Right lobe of liver (tissue), 6 donors: ENCODE data around the gene GREM1. TPM values are rescaled to one million over a fixed set of nuclear protein-coding genes. Genes with fewer than 3 reads are reported as not detected.

Experiments
- ATAC-seq, 4 donors: fragments of 200-7000 bp; cut with Tn5 transposase; one replicate each; pipeline ENCODE4 v1.9.1; 2020; ENCODE audit warnings: mild to moderate bottlenecking in 4 of 4, moderate library complexity in 4 of 4
- DNase-seq, 3 donors: peaks; one replicate each; pipeline ENCODE4 v3.0.0-alpha.2; 2020
- H3K27ac ChIP-seq, 3 donors: fragments of 200-600 bp; one replicate each; pipeline ENCODE4 v1.8.0; 2022
- H3K27me3 ChIP-seq, 2 donors: fragments of 200-600 bp; one replicate each; pipeline ENCODE4 v1.8.0; 2022
- H3K36me3 ChIP-seq, 4 donors: fragments of 200-600 bp; sonication (generic) in 1 of 4; one replicate each; pipeline versions ENCODE4 v1.5.1 to v1.8.0; 2017 to 2022; ENCODE audit warnings: control low read depth in 1 of 4
- H3K4me1 ChIP-seq, 4 donors: fragments of 200-600 bp; sonication (generic) in 1 of 4; one replicate each; pipeline versions ENCODE4 v1.5.1 to v1.8.0; 2017 to 2022; ENCODE audit warnings: control low read depth in 1 of 4
- H3K4me3 ChIP-seq, 3 donors: fragments of 200-600 bp; one replicate each; pipeline ENCODE4 v1.8.0; 2022
- H3K9me3 ChIP-seq, 4 donors: fragments of 200-600 bp; sonication (generic) in 1 of 4; one replicate each; pipeline versions ENCODE4 v1.5.1 to v1.8.0; 2017 to 2022; ENCODE audit warnings: control low read depth in 1 of 4
- POLR2A ChIP-seq: fragments of 450-650 bp; IDR thresholded peaks from one replicate; pipeline ENCODE4 v1.6.1; 2017; ENCODE audit warnings: antibody characterized with exemption, mild to moderate bottlenecking
- WGBS: methylation state at CpG from one replicate; pipeline ENCODE4 v1.1.6; 2018; ENCODE audit warnings: low coverage, low lambda C conversion rate; ENCODE audit not compliant: insufficient coverage; ENCODE audit errors: missing lambda C conversion rate; 5-methylcytosine and 5-hydroxymethylcytosine counted together
- intact Hi-C, 2 donors: fragments of 100-400 bp; cut with DNase I; formaldehyde crosslinking; loops; one replicate each; pipeline versions ENCODE4 v1.11.2 to v1.14.1; 2022
- total RNA-seq, 6 experiments: library from RNA; depleted of rRNA in 2 of 6; stranded (reverse); fragments of >200 nt in 2 of 6; fragmentation: NEBNext Ultra II Directional in 3 of 6; extraction: Animal tissue kit (Norgen Biotek cat#: 25700) in 3 of 6; gene quantifications; one replicate each; pipeline versions ENCODE4 v1.1.0 to v1.2.4, GENCODE V29; 2016 to 2023
- TF ChIP-seq, protein P1 (sequence below), 4 donors: fragments of 200-600 bp in 3 of 4; fragments of 450-650 bp in 1 of 4; IDR thresholded peaks; one replicate each; pipeline versions ENCODE4 v1.5.1 to v1.8.0; 2016 to 2022; ENCODE audit warnings: antibody characterized with exemption in 4 of 4, mild to moderate bottlenecking in 2 of 4
- donor health status: DM: no; HTN: yes; CAD: no.
- donor health status: DM: no; HTN: no; CAD: no.
- donor health status: DM: no; HTN: no; CAD: no.
- donor health status: DM: no; HTN: yes; CAD: no.
- donor health status: DM: no; HTN: yes; CAD: no.

Gene GREM1
- total RNA-seq, 6 experiments from 2014 or later: 0.16 to 2.4 (median 0.37) TPM; not detected in 1

DNA sequence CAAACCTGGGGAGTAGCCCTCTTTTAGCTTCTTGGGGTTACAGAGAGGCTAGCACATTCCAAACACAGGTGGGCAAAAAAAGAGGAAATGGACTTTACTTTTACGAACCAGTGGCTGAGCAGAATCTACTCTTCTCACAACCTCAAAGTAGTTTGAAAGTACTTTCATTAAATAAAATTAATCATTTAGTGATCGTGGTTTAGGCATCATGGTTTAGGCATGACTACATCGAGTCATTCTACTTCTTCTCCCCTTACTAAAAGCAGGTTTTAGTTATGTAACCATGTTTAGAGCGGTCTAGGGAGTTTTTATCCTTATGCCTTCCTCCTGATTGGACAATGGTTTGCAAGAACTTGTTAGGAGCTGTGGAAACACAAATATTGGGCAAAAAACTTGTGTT is 2.5 kb upstream of the GREM1 start:
- Histone ChIP-seq H3K36me3 (no peaks in the 10 kb centered on the region), H3K4me1 (peaks cover 0 to 19% (median 4%) of the 10 kb centered on the region in 4 donors), H3K27ac (no peak overlapping the region), H3K4me3 (no peak overlapping the region), H3K27me3 (peaks cover 0 to 16% of the 10 kb centered on the region in 2 donors), H3K9me3 (no peaks in the 10 kb centered on the region)
- ATAC-seq (no peak), DNase-seq (no peak)
- TF ChIP-seq POLR2A: no peak
- TF ChIP-seq, protein P1, sequence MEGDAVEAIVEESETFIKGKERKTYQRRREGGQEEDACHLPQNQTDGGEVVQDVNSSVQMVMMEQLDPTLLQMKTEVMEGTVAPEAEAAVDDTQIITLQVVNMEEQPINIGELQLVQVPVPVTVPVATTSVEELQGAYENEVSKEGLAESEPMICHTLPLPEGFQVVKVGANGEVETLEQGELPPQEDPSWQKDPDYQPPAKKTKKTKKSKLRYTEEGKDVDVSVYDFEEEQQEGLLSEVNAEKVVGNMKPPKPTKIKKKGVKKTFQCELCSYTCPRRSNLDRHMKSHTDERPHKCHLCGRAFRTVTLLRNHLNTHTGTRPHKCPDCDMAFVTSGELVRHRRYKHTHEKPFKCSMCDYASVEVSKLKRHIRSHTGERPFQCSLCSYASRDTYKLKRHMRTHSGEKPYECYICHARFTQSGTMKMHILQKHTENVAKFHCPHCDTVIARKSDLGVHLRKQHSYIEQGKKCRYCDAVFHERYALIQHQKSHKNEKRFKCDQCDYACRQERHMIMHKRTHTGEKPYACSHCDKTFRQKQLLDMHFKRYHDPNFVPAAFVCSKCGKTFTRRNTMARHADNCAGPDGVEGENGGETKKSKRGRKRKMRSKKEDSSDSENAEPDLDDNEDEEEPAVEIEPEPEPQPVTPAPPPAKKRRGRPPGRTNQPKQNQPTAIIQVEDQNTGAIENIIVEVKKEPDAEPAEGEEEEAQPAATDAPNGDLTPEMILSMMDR (IDR thresholded peaks at IDR 0.05): no peak
- intact Hi-C loops: no loop called here
- 60% methylated on average over 4 of the region's 4 CpGs for WGBS

DNA sequence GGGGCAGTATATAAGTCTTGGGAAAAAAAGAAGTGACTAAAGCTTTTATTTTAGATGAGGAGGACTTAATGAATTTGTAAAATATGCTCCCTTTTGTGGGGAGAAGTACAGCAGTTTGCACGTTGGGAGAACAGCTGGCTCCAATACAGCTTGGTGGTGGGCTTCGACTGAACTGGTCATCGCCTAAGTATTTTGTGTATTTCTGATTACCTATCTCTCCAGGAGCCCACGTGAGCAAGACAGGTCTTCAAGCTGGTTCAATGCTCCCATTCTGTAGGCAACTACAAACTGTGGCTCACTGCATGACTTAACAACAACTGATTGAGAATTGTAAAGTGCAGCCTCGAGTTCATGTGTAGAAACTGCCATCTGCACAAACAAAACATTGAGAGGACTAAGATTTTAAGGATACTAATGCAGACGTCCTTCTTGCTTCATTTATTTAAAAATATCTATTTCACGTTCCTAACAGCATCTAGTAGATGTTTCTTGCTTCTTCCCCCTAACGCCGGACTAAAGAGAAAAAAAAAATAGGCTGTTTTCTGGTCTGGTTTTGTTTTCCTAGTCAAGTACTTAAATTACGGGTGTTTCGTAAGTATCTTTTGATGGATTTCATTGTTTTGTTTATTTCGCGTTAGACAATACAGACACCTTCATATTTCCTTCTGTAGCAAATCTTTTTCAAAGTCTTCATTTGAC is 1.4 kb upstream of the GREM1 start:
- ATAC-seq (no peak), DNase-seq (no peak)
- peaks cover 0 to 19% (median 4%) of the 10 kb centered on the region in 4 donors for H3K4me1 ChIP-seq
- H3K9me3 ChIP-seq: no peaks in the 10 kb centered on the region
- no peak overlapping the region for H3K27ac ChIP-seq
- no peak overlapping the region for H3K4me3 ChIP-seq
- intact Hi-C loops: no loop called here
- H3K27me3 ChIP-seq: peaks cover 0 to 16% of the 10 kb centered on the region in 2 donors
- TF ChIP-seq, protein P1 (IDR thresholded peaks at IDR 0.05): no peak
- TF ChIP-seq POLR2A: no peak
- no peaks in the 10 kb centered on the region for H3K36me3 ChIP-seq
- WGBS: 41% methylated on average over 13 of the region's 13 CpGs

DNA sequence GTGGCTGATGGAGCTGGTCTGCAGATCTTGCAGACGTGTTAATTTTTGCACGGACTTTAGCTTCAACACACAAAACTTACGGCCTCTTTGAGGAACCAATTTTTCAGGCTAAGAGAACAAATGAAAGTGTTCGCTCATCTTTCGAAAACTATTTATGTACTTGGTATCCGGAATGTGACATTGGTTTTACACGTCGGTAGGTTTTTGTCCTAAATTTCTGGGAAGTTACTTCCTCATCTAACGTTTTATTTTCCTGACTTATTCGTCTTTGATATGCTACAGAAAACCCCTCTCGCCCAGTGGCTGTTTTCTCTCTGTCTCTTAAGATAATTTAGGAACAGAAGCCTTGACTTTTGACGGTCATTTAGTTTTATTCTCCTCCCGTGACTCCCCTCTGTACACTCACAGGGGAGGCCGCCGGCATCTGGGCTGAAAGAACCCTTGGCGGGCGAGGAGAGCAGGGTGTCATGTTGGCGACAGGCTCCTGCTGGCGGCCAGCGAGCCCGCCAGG is 834 bp upstream of the GREM1 start:
- Histone ChIP-seq H3K4me1 (peaks cover 0 to 19% (median 4%) of the 10 kb centered on the region in 4 donors), H3K36me3 (no peaks in the 10 kb centered on the region), H3K4me3 (peak overlapping the region in 2 of 3 donors; percentile 48 to 51), H3K27me3 (peaks cover 0 to 16% of the 10 kb centered on the region in 2 donors), H3K27ac (no peak overlapping the region), H3K9me3 (no peaks in the 10 kb centered on the region)
- no peak for ATAC-seq
- TF ChIP-seq, protein P1 (IDR thresholded peaks at IDR 0.05): no peak
- WGBS: 20% methylated on average over 16 of the region's 21 CpGs
- no peak for DNase-seq
- intact Hi-C loops: no loop called here

- H3K27me3 ChIP-seq: peaks cover 0 to 16% of the 10 kb centered on the region in 2 donors
- no peaks in the 10 kb centered on the region for H3K36me3 ChIP-seq
- peaks cover 0 to 19% (median 4%) of the 10 kb centered on the region in 4 donors for H3K4me1 ChIP-seq
- ATAC-seq (peak; percentile 55 to 73 (median 58)), DNase-seq (peak in 2 of 3 donors; percentile 37 to 53)
- TF ChIP-seq, protein P1 (IDR thresholded peaks at IDR 0.05): no peak
- no peak for TF ChIP-seq POLR2A
- intact Hi-C loops: no loop called here
- 0% methylated on average over 8 of the region's 60 CpGs for WGBS
- no peaks in the 10 kb centered on the region for H3K9me3 ChIP-seq
- peak overlapping the region; percentile 39 to 51 (median 48) for H3K4me3 ChIP-seq
- no peak overlapping the region for H3K27ac ChIP-seq
These were observed 520 bp downstream of the GREM1 start for GRCh38 chr15:32718227-32718820.
